ENCODE data around the gene NDUFA7.
A peak's percentile ranks its signal among the peaks of the same experiment; 100 is the strongest.
"Not testable (repeated sequence)": the region's sequence is repeated elsewhere in the genome, so short reads cannot be mapped to it uniquely, and the experiment has no call there.

The NDUFA7 gene
- total RNA-seq: 2.0 to 3.6 reads per million in 2 donors

DNA sequence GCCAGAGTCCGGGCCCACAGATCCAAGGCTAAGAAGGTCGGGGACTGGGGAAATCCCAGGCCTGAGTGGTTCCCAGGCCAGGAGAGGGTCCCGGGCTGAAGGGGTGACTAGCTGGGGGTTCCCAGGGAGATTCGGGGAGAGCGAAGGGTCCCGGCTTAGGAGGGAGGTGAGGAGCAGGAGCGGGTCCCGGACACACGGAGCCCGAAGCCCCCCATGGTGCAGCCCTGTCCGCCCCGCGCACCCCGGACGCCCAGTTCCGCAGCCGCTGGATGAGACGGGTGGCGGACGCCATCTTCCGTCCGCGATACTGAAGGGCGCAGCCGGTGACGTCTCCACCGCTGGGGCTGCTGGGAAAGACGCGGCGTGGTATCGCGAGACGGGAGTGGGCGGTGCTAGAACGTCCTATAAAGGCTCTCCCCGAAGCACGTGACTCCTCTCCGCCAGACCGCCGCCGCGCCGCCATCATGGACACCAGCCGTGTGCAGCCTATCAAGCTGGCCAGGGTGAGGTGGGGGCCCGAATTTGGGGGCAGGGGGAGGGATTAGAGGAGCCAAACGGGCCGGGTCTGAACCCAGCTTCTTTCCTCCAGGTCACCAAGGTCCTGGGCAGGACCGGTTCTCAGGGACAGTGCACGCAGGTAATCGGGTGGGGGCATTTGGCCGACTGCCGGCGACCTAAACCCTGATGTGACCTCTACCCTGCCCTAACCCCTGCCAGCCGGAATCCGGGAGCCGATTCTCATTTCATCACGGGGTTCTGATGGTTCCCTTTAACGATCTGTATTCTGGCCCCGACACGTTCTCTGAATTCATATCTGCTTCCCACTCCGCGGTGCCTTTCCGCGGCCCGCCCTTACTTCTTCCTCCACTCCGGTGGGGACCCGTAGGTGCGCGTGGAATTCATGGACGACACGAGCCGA, at the start of gene NDUFA7, which contains the start of gene RPS28:
Gene NDUFA7 (minus strand): TSS at position 309 of the 919 bp plus-strand sequence. CDS start 17 bp downstream, at position 292.
Gene RPS28 (plus strand): TSS at position 430 of the 919 bp plus-strand sequence. CDS start 35 bp downstream, at position 465.
- peak; percentile 94 for DNase-seq

DNA sequence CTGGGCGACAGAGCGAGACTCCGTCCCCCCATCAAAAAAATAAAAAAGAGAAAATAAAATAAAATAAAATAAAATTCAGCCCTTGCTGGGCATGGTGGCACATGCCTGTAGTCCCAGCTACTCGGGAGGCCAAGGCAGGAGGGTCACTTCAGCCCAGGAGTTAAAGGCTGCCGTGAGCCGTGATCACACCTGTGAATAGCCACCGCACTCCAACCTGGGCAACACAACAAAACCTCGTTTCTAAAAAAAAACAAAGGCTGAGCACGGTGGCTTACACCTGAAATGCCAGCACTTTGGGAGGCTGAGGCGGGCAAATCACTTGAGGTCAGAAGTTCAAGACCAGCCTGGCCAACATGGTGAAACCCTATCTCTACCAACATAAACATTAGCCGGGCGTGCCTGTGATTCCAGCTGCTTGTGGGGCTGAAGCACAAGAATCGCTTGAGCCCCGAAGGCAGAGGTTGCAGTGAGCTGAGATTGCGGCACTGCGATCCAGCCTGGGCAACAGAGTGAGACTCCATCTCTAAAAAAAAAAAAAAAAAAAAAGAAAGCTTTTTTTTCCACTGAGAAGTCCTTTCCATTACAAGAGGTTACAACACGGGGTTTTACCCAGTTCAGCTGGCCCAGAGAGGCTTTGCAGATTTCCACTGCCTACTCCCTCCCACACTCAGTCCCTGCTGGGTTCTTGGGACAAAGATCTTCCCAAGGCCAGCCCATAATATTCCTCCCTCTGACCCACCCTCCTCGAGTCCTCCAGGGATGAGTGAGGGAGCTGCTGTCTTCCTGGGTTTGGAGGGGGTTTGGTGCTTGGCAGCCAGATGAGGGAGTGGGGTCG, 49.2 kb upstream of the NDUFA7 start:
- DNase-seq: no peak

DNA sequence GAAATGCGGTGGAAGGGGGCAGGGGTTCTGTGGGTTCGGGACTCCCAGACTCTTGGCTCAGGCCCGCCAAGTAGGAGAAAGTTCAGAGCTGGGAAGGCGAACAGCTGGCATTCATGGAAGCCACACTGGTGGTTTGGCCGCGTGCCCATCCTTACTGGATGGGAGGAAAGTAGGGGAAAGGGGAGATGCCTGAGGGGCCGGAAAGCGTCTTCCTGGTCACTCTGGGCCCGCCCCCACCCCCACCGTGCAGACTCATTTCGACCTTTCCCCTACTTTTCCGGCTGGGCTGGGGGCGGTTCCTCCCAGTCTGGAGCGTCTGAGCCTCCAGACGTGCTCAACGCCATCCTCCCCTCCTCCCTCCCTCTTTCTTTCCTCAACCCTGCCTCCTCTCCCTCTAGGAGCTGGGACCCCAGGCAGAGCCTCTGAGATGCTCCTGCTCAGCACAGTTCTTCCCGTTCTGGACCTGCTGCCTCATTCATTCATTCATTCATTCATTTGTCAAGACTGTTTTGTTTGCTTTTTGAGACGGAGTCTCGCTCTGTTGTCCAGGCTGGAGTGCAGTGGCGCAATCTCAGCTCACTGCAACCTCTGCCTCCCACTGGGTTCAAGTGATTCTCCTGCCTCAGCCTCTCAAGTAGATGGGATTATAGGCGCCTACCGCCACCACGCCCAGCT, 46.3 kb upstream of the NDUFA7 start:
- no peak for DNase-seq

DNA sequence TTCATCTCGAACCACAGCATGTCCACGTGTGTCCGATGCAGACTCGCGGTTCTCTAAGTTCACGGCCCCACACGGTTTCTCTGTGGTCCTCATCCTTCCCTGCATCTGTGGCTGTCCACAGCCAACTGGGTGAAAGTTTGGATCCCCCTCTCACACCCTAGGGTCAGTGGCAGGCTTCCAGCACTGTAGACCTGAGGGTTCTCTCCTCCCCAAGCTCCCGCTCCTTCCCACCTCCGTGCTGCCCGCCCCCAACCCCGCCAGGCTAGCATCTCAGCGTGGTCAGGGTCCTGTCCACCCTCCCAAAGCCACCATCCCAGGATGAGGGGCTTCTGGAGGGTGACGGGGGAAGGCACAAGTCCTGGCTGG, 45.8 kb upstream of the NDUFA7 start:
- DNase-seq: no peak

DNA sequence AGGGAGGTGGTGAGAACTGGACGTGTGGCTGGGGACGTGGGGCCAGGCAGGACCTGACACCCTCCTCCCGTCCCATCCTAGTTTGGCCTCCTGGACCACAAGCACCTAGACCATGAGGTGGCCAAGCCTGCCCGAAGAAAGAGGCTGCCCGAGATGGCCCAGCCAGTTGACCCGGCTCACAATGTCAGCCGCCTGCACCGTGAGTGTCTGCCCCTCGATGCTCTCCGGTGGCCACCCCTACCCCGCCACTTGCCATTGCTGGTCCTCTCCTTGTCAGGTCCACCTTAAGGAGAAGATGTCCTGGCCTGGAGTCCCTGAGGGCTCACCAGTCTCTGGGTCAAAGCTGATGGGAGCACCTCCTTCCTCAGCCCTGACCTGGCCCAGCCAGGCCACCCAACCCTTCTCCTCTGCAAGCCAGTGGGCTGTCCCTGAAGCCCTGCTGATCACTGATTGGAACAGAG, 45.0 kb upstream of the NDUFA7 start:
- no peak for DNase-seq

DNA sequence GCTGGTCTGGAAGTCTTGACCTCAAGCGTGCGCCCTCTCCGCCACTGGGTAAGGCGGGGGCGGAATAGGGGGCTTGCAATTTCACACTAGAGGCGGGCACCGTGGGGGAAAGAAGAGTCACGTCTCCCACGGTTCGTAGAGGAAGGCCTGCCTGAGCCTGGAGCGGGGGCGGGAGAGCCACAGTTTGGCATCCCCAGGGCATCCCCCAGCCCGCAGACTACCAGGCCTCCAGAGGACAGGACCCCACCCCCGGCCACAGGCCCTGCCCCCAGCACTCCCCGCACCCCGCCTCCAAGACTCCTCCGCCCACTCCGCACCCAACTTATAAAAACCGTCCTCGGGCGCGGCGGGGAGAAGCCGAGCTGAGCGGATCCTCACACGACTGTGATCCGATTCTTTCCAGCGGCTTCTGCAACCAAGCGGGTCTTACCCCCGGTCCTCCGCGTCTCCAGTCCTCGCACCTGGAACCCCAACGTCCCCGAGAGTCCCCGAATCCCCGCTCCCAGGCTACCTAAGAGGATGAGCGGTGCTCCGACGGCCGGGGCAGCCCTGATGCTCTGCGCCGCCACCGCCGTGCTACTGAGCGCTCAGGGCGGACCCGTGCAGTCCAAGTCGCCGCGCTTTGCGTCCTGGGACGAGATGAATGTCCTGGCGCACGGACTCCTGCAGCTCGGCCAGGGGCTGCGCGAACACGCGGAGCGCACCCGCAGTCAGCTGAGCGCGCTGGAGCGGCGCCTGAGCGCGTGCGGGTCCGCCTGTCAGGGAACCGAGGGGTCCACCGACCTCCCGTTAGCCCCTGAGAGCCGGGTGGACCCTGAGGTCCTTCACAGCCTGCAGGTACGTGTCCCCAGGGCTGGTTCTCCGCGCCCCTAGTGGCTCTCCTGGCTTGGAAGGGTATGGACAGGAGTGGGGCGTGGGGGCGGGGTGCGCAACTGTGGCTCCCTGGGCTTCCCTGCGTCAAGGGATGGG, 42.9 kb upstream of the NDUFA7 start, which contains the start of gene ANGPTL4:
Gene ANGPTL4 (plus strand): TSS at position 353 of the 969 bp plus-strand sequence. CDS start 167 bp downstream, at position 520.
- no peak for DNase-seq

DNA sequence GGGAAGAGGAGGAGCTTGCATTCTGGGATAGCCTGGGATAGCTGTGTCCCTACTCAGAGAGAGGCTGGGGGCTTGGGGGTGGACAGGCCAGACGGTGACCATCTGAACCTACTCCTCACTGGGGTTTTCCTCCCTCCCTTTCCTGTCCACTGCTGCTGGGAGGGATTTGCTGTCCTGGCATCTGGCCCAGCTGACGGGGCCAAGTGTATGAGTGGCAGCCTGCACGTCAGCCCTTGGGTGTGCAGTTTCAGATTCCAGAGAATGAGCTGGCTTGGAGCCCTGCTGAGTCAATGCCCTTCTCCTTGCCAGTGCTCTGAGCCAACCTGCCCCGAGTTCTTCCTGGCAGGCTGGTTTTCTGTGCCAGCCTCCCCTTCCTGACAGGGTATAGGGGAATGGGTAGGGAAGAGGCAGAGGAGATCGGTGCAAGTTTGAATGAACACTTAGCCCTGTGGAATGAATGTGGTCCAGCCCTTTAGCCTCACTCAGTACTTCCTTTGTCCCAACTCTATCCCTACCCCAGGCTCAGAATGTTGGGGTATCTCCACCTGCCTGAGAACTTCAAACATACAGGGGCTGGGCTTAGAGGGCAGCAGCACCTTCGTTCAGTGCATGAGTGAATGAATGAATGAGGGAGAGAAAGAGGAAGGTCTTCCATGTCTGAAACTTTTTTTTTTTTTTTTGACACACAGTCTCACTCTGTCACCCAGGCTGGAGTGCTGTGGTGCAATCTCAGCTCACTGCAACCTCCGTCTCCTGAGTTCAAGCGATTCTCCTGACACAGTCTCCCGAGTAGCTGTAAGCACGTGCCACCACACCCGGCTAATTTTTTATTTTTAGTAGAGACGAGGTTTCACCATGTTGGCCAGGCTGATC, 41.0 kb upstream of the NDUFA7 start:
- DNase-seq: no peak

- no peak for DNase-seq
These were observed 39.0 kb upstream of the NDUFA7 start for GRCh38 chr19:8360196-8360595.

GRCh38 chr19:8358948-8359347, 37.8 kb upstream of the NDUFA7 start:
- no peak for DNase-seq

DNA sequence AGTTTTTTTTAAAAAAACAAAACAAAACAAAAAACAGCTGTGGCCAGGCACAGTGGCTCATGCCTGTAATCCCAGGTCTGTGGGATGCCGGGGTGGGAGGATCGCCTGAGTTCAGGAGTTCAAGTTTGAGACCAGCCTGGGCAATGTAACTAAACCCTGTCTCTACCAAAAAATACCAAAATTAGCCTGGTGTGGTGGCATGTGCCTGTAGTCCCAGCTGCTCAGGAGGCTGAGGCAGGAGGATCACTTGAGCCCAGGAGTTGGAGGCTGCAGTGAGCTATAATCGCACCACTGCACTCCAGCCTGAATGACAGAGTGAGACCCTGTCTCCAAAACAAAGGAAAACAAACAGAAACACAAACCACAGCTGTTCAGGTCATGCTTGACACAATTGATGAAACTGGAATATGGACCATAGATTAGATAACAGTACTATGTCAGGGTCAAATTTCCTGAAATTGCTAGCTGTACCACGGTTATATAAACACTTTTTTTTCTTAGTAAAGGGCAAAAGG, 35.9 kb upstream of the NDUFA7 start:
- DNase-seq: no peak

- DNase-seq: no peak
These were observed 34.6 kb upstream of the NDUFA7 start for GRCh38 chr19:8355631-8356402.

- DNase-seq: not testable (repeated sequence)
These were observed 31.7 kb upstream of the NDUFA7 start for GRCh38 chr19:8352845-8353244.

DNA sequence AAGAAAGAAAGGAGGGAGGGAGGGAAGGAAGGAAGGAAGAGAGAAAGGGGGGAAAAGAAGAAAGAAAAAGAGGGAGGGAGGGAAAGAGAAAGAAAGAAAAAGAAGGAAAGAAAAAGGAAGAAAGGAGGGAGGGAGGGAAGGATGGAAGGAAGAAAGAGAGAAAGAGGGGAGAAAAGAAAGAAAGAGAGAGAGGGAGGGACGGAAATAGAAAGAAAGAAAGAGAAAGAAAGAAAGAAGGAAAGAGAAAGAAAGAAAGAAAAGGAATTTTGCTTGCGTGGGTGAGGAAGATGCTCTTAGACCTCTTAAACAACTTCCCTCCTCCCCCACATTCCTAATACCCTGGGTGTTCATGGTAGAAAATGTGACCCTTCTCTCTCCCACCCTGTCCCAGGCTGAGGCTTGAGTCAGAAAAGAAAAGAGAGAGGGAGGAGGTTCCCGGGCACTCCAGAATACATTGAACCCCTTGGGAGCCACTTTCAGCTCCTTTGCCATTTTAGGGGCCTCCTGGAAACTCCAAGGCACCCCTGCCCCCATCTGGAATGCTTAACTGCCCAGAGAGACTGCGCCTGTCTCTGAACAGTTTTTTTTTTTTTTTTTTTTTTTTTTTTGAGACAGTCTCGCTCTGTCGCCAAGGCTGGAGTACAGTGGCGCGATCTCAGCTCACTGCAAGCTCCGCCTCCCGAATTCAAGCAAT, 31.1 kb upstream of the NDUFA7 start:
- DNase-seq: no peak

DNA sequence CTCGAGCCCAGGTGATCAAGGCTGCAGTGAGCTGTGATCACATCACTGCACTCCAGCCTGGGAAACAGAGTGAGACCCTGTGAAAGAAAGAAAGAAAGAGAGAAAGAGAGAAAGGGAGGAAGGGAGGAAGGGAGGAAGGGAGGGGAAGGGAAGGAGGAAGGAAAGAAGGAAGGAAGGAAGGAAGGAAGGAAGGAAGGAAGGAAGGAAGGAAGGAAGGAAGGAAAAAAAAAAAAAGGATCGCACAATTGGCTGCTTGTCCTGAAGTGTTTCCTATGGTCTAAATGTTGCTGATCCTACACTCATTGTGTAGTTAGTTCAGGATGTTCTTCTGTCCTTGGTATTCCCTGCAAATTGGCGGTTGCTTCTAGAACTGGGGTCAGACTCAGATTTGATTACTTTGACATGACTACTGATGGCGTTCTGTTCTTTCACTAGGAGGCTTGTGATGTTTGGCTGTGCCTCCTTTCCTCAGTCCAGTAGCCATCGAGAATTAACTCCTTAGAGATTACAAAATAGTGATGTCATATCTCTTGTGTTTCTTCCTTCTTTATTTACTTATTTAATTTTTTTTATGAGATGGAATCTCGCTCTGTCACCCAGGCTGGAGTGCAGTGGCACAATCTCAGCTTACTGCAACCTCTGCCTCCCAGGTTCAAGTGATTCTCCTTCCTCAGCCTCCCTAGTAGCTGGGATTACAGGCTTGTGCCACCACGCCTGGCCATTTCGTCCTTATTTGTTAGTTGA, 28.6 kb upstream of the NDUFA7 start:
- not testable (repeated sequence) for DNase-seq

DNA sequence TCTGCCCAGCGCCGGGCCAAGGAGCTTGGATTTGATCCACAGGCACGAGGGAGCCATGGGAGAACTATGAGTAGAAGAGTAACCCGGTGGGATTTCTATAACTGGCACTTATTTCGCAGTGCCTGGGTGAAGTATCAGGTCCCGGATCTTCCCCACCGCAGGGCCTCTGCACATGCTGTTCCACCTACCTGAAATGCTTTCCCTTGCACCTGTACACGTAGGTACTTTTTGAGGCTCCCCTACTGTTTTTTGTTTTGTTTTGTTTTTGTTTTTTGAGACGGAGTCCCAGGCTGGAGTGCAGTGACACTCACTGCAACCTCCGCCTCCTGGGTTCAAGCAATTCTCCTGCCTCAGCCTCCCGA, 22.3 kb upstream of the NDUFA7 start:
- no peak for DNase-seq

GRCh38 chr19:8342684-8343482, 21.7 kb upstream of the NDUFA7 start, which contains the start of gene KANK3:
Gene KANK3 (minus strand): TSS chr19:8343262. CDS start chr19:8337828, 5,434 bp downstream.
- peak; percentile 92 for DNase-seq

- DNase-seq: no peak
These were observed 21.1 kb upstream of the NDUFA7 start for GRCh38 chr19:8342316-8342683.
